Ishikawa (cell line): ENCODE data around the gene WBP11.

ENCODE experiments used
- CEBPB ChIP-seq: IDR thresholded peaks from 2 replicates; pipeline ENCODE4 v1.6.1; 2012
- EGR1 ChIP-seq: IDR thresholded peaks from 2 replicates; pipeline ENCODE4 v1.6.1; 2012
- EP300 ChIP-seq: IDR thresholded peaks from 2 replicates; pipeline ENCODE4 v1.6.1; 2012; ENCODE audit warnings: borderline replicate concordance
- FOXM1 ChIP-seq: IDR thresholded peaks from 2 replicates; pipeline ENCODE4 v1.6.1; 2012; ENCODE audit warnings: low read depth, borderline replicate concordance
- RAD21 ChIP-seq: IDR thresholded peaks from 2 replicates; pipeline ENCODE4 v1.6.1; 2012; ENCODE audit warnings: low read depth
- TAF1 ChIP-seq: IDR thresholded peaks from 2 replicates; pipeline ENCODE4 v1.6.1; 2012; ENCODE audit warnings: low read depth, mild to moderate bottlenecking
- TCF12 ChIP-seq: IDR thresholded peaks from 2 replicates; pipeline ENCODE4 v1.6.1; 2012; ENCODE audit warnings: low read depth
- TEAD4 ChIP-seq: IDR thresholded peaks from 2 replicates; pipeline ENCODE4 v1.6.1; 2012
- ZBTB7A ChIP-seq: IDR thresholded peaks from 2 replicates; pipeline ENCODE4 v1.6.1; 2012; ENCODE audit warnings: low read depth
- TF ChIP-seq, protein P1 (sequence below): IDR thresholded peaks from 2 replicates; pipeline ENCODE4 v1.6.1; 2012
- TF ChIP-seq, protein P2 (sequence below): IDR thresholded peaks from 2 replicates; pipeline ENCODE4 v1.6.1; 2012; ENCODE audit warnings: low read depth, mild to moderate bottlenecking
- TF ChIP-seq, protein P3 (sequence below): IDR thresholded peaks from 2 replicates; pipeline ENCODE4 v1.6.1; 2012

DNA sequence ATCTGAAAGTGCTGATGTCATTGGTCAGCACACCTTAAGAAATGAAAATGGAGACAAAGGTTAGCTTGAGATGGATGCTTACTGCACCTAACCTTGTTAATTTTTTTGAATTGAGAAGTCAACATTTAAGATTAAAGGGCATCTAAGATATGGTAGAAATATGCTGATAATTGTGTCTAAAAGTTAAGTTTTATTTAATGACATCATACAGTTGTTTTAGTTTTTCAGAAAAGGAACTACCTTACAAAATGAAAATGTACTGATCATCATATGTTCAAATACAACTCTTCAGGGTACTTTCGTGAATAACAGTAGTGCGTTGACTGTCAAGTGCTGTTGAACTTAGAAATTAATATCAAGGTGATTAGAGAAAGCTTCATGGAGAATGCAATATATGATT is 8.2 kb upstream of the WBP11 start:
- TF ChIP-seq ZBTB7A (no peak), RAD21 (no peak), EP300 (no peak), TEAD4 (no peak), TAF1 (no peak), FOXM1 (no peak), CEBPB (no peak), TCF12 (no peak), EGR1 (no peak)
- TF ChIP-seq, protein P1, sequence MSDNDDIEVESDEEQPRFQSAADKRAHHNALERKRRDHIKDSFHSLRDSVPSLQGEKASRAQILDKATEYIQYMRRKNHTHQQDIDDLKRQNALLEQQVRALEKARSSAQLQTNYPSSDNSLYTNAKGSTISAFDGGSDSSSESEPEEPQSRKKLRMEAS = no peak
- TF ChIP-seq, protein P2, sequence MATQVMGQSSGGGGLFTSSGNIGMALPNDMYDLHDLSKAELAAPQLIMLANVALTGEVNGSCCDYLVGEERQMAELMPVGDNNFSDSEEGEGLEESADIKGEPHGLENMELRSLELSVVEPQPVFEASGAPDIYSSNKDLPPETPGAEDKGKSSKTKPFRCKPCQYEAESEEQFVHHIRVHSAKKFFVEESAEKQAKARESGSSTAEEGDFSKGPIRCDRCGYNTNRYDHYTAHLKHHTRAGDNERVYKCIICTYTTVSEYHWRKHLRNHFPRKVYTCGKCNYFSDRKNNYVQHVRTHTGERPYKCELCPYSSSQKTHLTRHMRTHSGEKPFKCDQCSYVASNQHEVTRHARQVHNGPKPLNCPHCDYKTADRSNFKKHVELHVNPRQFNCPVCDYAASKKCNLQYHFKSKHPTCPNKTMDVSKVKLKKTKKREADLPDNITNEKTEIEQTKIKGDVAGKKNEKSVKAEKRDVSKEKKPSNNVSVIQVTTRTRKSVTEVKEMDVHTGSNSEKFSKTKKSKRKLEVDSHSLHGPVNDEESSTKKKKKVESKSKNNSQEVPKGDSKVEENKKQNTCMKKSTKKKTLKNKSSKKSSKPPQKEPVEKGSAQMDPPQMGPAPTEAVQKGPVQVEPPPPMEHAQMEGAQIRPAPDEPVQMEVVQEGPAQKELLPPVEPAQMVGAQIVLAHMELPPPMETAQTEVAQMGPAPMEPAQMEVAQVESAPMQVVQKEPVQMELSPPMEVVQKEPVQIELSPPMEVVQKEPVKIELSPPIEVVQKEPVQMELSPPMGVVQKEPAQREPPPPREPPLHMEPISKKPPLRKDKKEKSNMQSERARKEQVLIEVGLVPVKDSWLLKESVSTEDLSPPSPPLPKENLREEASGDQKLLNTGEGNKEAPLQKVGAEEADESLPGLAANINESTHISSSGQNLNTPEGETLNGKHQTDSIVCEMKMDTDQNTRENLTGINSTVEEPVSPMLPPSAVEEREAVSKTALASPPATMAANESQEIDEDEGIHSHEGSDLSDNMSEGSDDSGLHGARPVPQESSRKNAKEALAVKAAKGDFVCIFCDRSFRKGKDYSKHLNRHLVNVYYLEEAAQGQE = no peak
- TF ChIP-seq, protein P3, sequence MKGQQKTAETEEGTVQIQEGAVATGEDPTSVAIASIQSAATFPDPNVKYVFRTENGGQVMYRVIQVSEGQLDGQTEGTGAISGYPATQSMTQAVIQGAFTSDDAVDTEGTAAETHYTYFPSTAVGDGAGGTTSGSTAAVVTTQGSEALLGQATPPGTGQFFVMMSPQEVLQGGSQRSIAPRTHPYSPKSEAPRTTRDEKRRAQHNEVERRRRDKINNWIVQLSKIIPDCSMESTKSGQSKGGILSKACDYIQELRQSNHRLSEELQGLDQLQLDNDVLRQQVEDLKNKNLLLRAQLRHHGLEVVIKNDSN = no peak
